Measurements from ENCODE around the gene TSC22D4.

- TF ChIP-seq ZHX1 (conservative IDR thresholded peaks at IDR 0.05; ENCODE audit: low read length) = no peak
- no peak for TF ChIP-seq TCF7 (IDR thresholded peaks at IDR 0.05; ENCODE audit: borderline replicate concordance)
- no peak for TF ChIP-seq CTCF (IDR thresholded peaks at IDR 0.05 in 2 of 3, conservative IDR thresholded peaks at IDR 0.05 in 1 of 3; ENCODE audit: insufficient read depth in 2 of 3, low read depth in 1 of 3, low read length in 3 of 3)
- no peak for TF ChIP-seq ZBTB17 (CRISPR knock-in tag; IDR thresholded peaks at IDR 0.05)
- no peak for TF ChIP-seq EZH2 (IDR thresholded peaks at IDR 0.05; ENCODE audit: borderline replicate concordance, low read depth, low read length)
These were observed 12.2 kb upstream of the TSC22D4 start for GRCh38 chr7:100491192-100491578.

Data from K562 (cell line).